DOHH2 (cell line): ENCODE results near the gene CNTN2.

Experiments used
- H3F3A ChIP-seq: fragments of 200-600 bp; sonication (generic), shearing (Covaris generic); 2 replicates; pipeline ENCODE4 v1.6.0; 2016; ENCODE audit warnings: antibody characterized with exemption, mild to moderate bottlenecking; ENCODE audit not compliant: control insufficient read depth, insufficient read depth
- H3K27ac ChIP-seq: fragments of 200-600 bp; sonication (generic); 2 replicates; pipeline ENCODE4 v1.5.1; 2014; ENCODE audit warnings: low read depth, mild to moderate bottlenecking, low read length, moderate library complexity
- H3K27me3 ChIP-seq: fragments of 200-600 bp; sonication (generic); 2 replicates; pipeline ENCODE4 v1.6.1; 2014; ENCODE audit warnings: mild to moderate bottlenecking, low read length, mixed read lengths; ENCODE audit not compliant: control insufficient read depth
- H3K36me3 ChIP-seq: fragments of 200-600 bp; sonication (generic); 2 replicates; pipeline ENCODE4 v1.6.1; 2014; ENCODE audit warnings: mild to moderate bottlenecking, low read length, moderate library complexity, mixed read lengths; ENCODE audit not compliant: control insufficient read depth
- H3K4me1 ChIP-seq: fragments of 200-600 bp; sonication (generic); 2 replicates; pipeline ENCODE4 v1.6.1; 2014; ENCODE audit warnings: mild to moderate bottlenecking, low read length, mixed read lengths; ENCODE audit not compliant: control insufficient read depth
- H3K4me2 ChIP-seq: fragments of 200-600 bp; sonication (generic); 2 replicates; pipeline ENCODE4 v1.6.0; 2014; ENCODE audit warnings: mild to moderate bottlenecking, low read length, moderate library complexity
- H3K4me3 ChIP-seq: fragments of 200-600 bp; sonication (generic); 2 replicates; pipeline ENCODE4 v1.5.1; 2014; ENCODE audit warnings: mild to moderate bottlenecking, low read length, mixed read lengths
- H3K79me2 ChIP-seq: fragments of 200-600 bp; sonication (generic); 2 replicates; pipeline ENCODE4 v1.6.1; 2014; ENCODE audit warnings: mild to moderate bottlenecking, low read length, mixed read lengths; ENCODE audit not compliant: control insufficient read depth
- H3K9me2 ChIP-seq: fragments of 200-600 bp; sonication (generic); replicated peaks from 2 replicates; pipeline ENCODE4 v1.6.1; 2014; ENCODE audit warnings: mild to moderate bottlenecking, low read length, mixed read lengths; ENCODE audit not compliant: control insufficient read depth
- H3K9me3 ChIP-seq: fragments of 200-600 bp; sonication (generic); 2 replicates; pipeline ENCODE4 v1.6.1; 2014; ENCODE audit warnings: antibody characterized with exemption, low read length, mixed read lengths; ENCODE audit not compliant: control insufficient read depth, insufficient read depth
- H4K20me1 ChIP-seq: fragments of 200-600 bp; sonication (generic); 2 replicates; pipeline ENCODE4 v1.6.0; 2014; ENCODE audit warnings: low read depth, mild to moderate bottlenecking, antibody characterized with exemption, low read length, moderate library complexity; ENCODE audit not compliant: control insufficient read depth, insufficient read depth
- CTCF ChIP-seq: fragments of 200-600 bp; sonication (generic); IDR thresholded peaks from one replicate; pipeline ENCODE4 v1.5.1; 2014; ENCODE audit warnings: antibody characterized with exemption, mild to moderate bottlenecking, low read depth, low read length; ENCODE audit not compliant: poor library complexity, severe bottlenecking
- EZH2phosphoT487 ChIP-seq: fragments of 200-600 bp; sonication (generic); IDR thresholded peaks from 2 replicates; pipeline ENCODE4 v1.6.1; 2017; ENCODE audit warnings: borderline replicate concordance, mild to moderate bottlenecking, antibody characterized with exemption, low read length, moderate library complexity, mixed read lengths

The CNTN2 gene

GRCh38 chr1:205038132-205038786, 4.8 kb upstream of the CNTN2 start:
- no peaks in the 10 kb centered on the region for H3K79me2 ChIP-seq
- no peaks in the 10 kb centered on the region for H3K9me2 ChIP-seq
- TF ChIP-seq EZH2phosphoT487, result no peak
- TF ChIP-seq CTCF, result no peak
- H3K9me3 ChIP-seq, result no peaks in the 10 kb centered on the region
- H3F3A ChIP-seq, result no peaks in the 10 kb centered on the region
- no peaks in the 10 kb centered on the region for H3K36me3 ChIP-seq
- no peak overlapping the region for H3K27ac ChIP-seq
- no peak overlapping the region for H3K4me2 ChIP-seq
- H3K4me1 ChIP-seq, result no peaks in the 10 kb centered on the region
- no peaks in the 10 kb centered on the region for H4K20me1 ChIP-seq
- peaks cover 20% of the 10 kb centered on the region for H3K27me3 ChIP-seq
- no peak overlapping the region for H3K4me3 ChIP-seq

- H3K9me3 ChIP-seq, result no peaks in the 10 kb centered on the region
- TF ChIP-seq CTCF (no peak), EZH2phosphoT487 (no peak)
- H3K27me3 ChIP-seq, result peaks cover 34% of the 10 kb centered on the region
- no peaks in the 10 kb centered on the region for H3K9me2 ChIP-seq
- H3K27ac ChIP-seq, result no peak overlapping the region
- H3K79me2 ChIP-seq, result no peaks in the 10 kb centered on the region
- H3K36me3 ChIP-seq, result no peaks in the 10 kb centered on the region
- H3K4me2 ChIP-seq, result no peak overlapping the region
- no peaks in the 10 kb centered on the region for H4K20me1 ChIP-seq
- H3K4me3 ChIP-seq, result no peak overlapping the region
- H3K4me1 ChIP-seq, result no peaks in the 10 kb centered on the region
- H3F3A ChIP-seq, result no peaks in the 10 kb centered on the region
Measured at GRCh38 chr1:205041001-205041715, 1.9 kb upstream of the CNTN2 start.

DNA sequence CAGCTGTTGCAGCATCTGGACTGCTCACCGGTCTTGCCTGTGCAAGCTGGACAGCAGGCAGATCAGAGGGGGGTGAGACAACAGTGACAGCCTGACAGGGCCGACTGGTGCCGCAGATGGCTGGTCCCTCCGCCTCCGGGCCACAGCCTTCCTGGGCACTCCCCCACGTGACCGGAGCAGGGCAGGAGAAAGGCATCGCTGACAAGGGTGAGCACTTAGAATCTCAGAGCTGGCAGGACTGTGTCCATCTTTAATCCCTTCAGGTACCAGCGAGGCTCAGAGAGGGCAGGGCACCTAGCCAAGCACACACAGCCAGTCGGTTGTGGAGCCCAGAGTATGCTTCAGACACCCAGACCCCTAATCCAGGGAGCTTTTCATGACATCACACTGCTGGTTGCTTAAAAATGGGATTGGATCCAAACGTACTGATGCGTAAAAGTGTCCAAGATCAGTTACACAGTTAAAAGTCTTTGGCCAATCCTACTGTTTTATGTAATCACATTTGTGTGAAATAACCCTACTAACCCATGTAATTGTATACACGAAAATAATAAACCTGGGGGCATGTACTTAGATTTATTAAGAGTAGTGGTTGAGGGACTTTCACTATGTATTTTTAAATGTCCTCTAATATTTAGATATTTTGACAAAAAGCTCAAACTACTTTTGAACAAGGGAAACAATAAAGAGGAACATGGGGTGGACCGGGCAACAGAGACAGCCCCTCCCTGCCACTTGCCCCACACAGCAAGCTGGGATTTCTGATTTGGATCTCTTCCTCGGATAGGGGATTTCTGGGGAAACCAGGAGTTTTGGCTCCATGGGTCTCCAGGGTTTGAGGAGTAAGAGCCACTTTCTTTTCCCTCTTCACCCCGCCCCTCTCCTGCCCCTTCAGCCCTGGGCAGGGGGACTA, 758 bp upstream of the CNTN2 start:
- Histone ChIP-seq H3K27me3 (peaks cover 37% of the 10 kb centered on the region), H3K4me1 (no peaks in the 10 kb centered on the region), H3K79me2 (no peaks in the 10 kb centered on the region), H3K4me3 (no peak overlapping the region), H4K20me1 (no peaks in the 10 kb centered on the region), H3K9me2 (no peaks in the 10 kb centered on the region), H3K36me3 (no peaks in the 10 kb centered on the region), H3K9me3 (no peaks in the 10 kb centered on the region), H3K4me2 (no peak overlapping the region), H3F3A (no peaks in the 10 kb centered on the region), H3K27ac (no peak overlapping the region)
- no peak for TF ChIP-seq CTCF
- TF ChIP-seq EZH2phosphoT487, result no peak
